Left ventricle myocardium inferior (tissue), 1 donor: Measurements from ENCODE around the gene EIF4B. TPM values are rescaled to one million over a fixed set of nuclear protein-coding genes. Genes with fewer than 3 reads are reported as not detected.

Experiments
- DNase-seq: peaks from one replicate; pipeline ENCODE4 v3.0.0-alpha.2; 2020
- H3K27ac ChIP-seq: fragments of 200-600 bp; replicated peaks from 2 replicates; pipeline ENCODE4 v1.8.0; 2021
- H3K27me3 ChIP-seq: fragments of 200-600 bp; 2 replicates; pipeline ENCODE4 v1.8.0; 2021; ENCODE audit warnings: low read depth
- H3K36me3 ChIP-seq: fragments of 200-600 bp; 2 replicates; pipeline ENCODE4 v1.8.0; 2021
- H3K4me1 ChIP-seq: fragments of 200-600 bp; 2 replicates; pipeline ENCODE4 v1.8.0; 2021
- H3K4me3 ChIP-seq: fragments of 200-600 bp; 2 replicates; pipeline ENCODE4 v1.8.0; 2021; ENCODE audit warnings: mild to moderate bottlenecking, moderate library complexity
- H3K9me3 ChIP-seq: fragments of 200-600 bp; replicated peaks from 2 replicates; pipeline ENCODE4 v1.8.0; 2021
- intact Hi-C: fragments of 100-400 bp; cut with micrococcal nuclease; formaldehyde crosslinking; loops from one replicate; pipeline ENCODE4 v1.11.0; 2022
- total RNA-seq: library from RNA; stranded (reverse); fragmentation: NEBNext Ultra II Directional; extraction: Animal tissue kit (Norgen Biotek cat#: 25700); gene quantifications from one replicate; pipeline ENCODE4 v1.2.1, GENCODE V29; 2021
- TF ChIP-seq, protein P1 (sequence below): fragments of 200-600 bp; IDR thresholded peaks from 2 replicates; pipeline ENCODE4 v1.8.0; 2021; ENCODE audit warnings: antibody characterized with exemption, mild to moderate bottlenecking, borderline replicate concordance
- donor health status: DM: no; HTN: yes; CAD: no; lungs with severe emphysema.

Gene EIF4B
- total RNA-seq, 1 donor from 2014 or later = 390 TPM

DNA sequence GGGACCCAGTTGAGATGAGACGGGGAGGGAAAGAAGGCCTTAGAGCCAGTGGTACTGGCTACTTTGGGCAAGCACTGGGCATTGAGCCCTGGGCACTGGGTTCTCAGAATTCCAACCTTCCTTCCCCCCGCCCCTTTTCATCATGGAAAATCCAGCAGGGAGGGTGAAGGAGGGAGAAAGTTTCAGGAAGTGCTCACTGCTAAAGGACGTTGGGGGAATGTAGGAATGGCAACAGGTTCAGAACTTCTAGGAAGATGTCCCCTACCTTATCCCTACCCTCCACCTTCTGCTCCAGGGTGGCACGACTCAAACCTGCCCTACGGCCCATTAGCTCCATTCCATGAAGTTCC, 39.4 kb downstream of the EIF4B start:
- intact Hi-C loops = no loop called here

DNA sequence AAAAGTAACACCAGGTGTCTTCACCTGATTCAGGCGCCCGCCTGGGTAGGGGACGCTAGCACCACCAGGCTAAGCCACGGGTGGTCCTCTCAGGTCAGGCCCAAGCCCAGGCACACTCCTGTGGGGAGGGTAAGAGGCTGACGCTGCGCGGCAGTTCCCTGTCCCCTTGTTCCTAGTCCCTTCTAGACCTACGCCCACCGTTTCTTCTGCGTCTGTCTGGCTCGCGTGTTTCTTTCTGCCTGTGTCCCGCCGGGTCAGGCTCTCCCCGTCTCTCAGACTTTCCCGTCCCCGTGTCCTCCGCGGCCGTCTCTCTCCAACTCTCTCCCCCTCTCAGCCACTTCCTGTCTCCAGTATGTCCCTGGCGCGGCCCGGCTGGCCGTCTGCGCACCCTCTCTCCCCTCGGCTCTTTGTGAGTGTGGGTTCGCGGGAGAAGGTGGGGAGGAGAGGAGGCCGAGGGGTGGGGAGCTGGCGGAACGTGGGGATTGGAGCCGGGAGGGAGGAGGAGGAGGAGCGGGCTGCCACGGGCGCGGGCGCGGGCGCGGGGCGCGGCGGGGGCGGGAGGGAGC, 40.5 kb downstream of the EIF4B start:
- Histone ChIP-seq H3K27ac (peak overlapping the region; percentile 100), H3K9me3 (no peaks in the 10 kb centered on the region), H3K4me1 (peaks cover 89% of the 10 kb centered on the region), H3K4me3 (peak overlapping the region; percentile 92), H3K27me3 (no peaks in the 10 kb centered on the region), H3K36me3 (peaks cover under 1% of the 10 kb centered on the region)
- TF ChIP-seq, protein P1, sequence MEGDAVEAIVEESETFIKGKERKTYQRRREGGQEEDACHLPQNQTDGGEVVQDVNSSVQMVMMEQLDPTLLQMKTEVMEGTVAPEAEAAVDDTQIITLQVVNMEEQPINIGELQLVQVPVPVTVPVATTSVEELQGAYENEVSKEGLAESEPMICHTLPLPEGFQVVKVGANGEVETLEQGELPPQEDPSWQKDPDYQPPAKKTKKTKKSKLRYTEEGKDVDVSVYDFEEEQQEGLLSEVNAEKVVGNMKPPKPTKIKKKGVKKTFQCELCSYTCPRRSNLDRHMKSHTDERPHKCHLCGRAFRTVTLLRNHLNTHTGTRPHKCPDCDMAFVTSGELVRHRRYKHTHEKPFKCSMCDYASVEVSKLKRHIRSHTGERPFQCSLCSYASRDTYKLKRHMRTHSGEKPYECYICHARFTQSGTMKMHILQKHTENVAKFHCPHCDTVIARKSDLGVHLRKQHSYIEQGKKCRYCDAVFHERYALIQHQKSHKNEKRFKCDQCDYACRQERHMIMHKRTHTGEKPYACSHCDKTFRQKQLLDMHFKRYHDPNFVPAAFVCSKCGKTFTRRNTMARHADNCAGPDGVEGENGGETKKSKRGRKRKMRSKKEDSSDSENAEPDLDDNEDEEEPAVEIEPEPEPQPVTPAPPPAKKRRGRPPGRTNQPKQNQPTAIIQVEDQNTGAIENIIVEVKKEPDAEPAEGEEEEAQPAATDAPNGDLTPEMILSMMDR = no peak
- DNase-seq = peak; percentile 90
- intact Hi-C loops = no loop called here

More for the DNA sequence above, 39.4 kb downstream of the EIF4B start:
- TF ChIP-seq, protein P1 = no peak
- Histone ChIP-seq H3K9me3 (no peaks in the 10 kb centered on the region), H3K27ac (peak overlapping the region; percentile 100), H3K4me1 (peaks cover 78% of the 10 kb centered on the region), H3K4me3 (peak overlapping the region; percentile 92), H3K27me3 (no peaks in the 10 kb centered on the region), H3K36me3 (peaks cover 4% of the 10 kb centered on the region)
- DNase-seq = no peak

DNA sequence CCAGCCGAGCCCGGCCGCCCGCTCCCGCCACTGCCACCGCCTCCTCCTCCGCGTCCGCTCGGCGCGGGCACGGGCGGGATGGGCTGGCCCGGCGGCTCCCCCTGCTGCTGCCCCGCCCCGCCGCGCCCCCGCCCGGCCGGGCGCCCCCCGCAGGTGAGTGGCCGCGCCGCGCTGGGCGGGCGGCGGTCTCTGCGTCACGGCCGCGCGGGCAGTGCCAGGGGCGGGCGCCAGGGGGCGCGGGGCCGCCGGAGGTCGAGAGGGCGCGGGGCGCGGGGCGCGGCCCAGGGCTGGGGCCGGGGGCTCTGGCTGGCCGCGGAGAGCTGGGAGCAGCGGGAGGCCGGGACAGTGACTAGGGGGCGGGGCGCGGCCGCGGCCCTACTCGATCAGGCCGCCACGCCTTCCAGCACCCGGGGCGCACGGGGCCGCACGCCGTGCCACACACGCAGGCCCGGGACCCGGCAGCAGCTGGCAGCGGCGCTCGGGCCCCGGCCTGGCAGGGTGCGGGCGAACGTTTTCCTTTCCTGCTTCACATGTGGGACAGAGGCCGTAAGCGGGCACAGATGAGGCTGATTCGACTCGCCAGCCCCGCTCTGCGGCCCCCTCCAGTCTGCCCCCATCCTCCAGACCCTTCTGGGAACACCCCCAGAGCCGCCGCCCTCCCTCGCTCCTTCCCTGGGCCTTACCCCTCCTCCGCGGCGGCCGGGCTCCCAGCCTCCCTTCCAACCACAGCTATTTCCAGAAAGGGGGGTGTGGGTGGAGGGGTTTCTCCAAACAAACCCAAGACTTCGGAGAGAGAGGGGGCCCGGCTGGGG, 41.2 kb downstream of the EIF4B start:
- Histone ChIP-seq H3K4me1 (peaks cover 94% of the 10 kb centered on the region), H3K27me3 (no peaks in the 10 kb centered on the region), H3K9me3 (no peaks in the 10 kb centered on the region), H3K4me3 (peak overlapping the region; percentile 92), H3K36me3 (peaks cover 6% of the 10 kb centered on the region), H3K27ac (peak overlapping the region; percentile 100)
- intact Hi-C loops = no loop called here
- TF ChIP-seq, protein P1 = peak; percentile 33
- peak; percentile 87 for DNase-seq

DNA sequence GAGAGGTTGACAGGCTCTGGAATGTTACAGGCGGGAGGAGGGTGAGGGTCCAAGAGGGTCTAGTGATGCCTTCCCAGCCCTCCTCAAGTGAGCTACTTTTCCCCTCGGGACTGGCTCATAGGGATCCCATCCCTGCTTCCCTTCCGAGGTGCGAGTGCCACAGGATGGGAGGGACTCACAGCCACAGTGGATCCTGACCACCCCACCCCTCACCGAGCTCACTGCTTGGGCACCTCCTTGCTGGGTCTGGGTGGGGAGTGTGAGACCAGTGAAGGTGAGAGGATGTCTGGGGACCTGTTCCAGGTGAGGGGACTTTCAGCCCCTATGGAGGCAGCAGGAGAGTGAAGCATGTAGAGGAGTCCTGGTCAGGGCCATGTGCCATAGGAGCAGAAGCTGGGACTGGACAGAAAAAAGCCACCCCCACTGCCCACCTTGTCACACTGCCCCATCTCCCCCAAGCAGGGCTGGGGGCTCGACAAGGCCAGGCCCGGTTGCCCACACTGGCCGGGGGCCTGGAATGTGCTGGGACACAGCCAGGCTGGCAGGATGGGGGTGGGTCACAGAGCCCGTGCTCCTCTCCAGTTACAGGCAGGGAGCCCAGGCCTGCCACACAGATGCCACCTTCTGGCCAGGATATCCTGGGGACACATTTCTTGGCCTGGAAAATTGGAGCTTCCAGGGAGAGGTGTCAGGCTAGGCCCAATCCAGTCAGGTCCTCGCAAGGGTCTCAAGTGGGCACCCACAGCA, 42.0 kb downstream of the EIF4B start:
- peaks cover 94% of the 10 kb centered on the region for H3K4me1 ChIP-seq
- H3K4me3 ChIP-seq = peak overlapping the region; percentile 87
- peak; percentile 81 for DNase-seq
- intact Hi-C loops = no loop called here
- no peaks in the 10 kb centered on the region for H3K27me3 ChIP-seq
- H3K27ac ChIP-seq = peak overlapping the region; percentile 100
- TF ChIP-seq, protein P1 = no peak
- peaks cover 6% of the 10 kb centered on the region for H3K36me3 ChIP-seq
- H3K9me3 ChIP-seq = no peaks in the 10 kb centered on the region

DNA sequence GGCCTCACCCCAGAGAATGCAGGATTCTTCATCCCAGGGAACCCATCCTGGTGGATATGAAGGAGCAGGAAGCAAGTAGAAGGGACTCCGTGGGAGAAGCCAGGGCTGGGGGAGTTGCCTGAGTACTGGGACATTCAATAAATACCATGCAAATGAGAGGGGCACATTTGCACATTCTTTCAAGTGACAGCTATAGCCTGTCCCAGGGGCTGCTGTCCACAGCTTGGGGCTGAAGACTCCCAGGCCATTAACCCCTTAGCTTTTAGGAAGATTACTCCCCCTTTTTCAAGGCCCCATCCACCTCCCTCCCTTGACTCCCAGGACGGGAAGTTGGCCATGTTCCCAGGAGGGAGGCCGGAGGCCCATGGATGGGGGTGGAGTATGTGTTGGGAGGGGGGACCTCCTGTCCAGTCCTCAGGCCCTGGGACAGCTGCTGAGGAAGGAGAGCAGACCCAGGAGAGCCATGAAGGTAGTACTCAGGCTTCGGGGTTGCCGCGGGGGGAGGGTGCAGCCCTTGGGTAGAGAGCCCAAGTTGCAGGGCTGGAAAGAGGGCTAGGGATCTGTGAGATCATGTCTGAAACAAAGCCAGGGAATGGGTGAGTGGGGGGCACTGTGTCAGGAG, 42.6 kb downstream of the EIF4B start:
- Histone ChIP-seq H3K27me3 (no peaks in the 10 kb centered on the region), H3K9me3 (no peaks in the 10 kb centered on the region), H3K4me1 (peaks cover 94% of the 10 kb centered on the region), H3K27ac (peak overlapping the region; percentile 100), H3K4me3 (peak overlapping the region; percentile 87), H3K36me3 (peaks cover 13% of the 10 kb centered on the region)
- intact Hi-C loops = no loop called here
- TF ChIP-seq, protein P1 = no peak
- peak; percentile 86 for DNase-seq
